Skin of body (tissue), 2 donors: ENCODE results near the gene ZBTB20. TPM values are rescaled to one million over a fixed set of nuclear protein-coding genes. Genes with fewer than 3 reads are reported as not detected.

Experiments
- DNase-seq: peaks from one replicate; lab custom pipeline; 2025; lab: John Stamatoyannopoulos, UW
- total RNA-seq: library from RNA; depleted of rRNA; stranded (reverse); fragments of >200 nt; gene quantifications from one replicate; pipeline ENCODE4 v1.2.3, GENCODE V29; 2014

The ZBTB20 gene
- total RNA-seq, 1 donor from 2014 or later = 45.8 TPM

DNA sequence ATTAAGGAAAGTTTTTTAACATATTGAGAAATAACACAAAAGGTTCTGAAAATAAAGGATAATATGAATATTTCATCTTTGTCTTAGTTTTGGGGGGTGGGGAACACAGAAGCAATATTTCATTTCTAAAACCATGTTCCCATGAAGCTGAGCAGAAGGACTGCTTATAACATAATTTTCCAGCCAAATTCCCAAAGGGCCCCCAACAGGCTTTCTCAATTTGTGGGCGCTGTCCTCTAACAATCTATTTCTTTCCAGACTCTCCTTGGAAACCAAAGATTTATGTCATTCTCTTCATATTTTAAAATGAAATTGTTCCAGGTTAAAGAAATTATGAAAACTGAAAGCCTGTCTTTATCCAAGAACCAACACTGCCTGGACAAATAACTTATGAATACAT is 273.5 kb downstream of the ZBTB20 start:
- DNase-seq = no peak

DNA sequence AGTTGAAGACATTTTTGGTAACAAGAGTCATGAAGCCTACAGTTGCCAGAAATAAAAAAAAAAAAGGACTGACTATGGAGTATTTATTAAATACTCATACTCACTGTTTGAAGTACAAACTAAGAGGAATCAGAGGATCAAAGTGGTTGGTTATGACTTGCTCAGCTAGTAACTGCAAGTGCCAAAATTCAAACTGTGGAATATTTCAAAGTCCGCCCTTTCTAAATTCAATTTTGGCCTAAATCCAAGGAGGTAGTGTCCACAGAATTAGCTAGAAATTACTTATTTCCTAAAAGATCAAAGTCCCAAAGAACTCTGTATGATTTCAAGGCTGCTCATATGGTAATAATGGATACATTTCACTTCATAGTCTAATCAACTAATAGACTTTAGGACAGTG is 274.5 kb downstream of the ZBTB20 start:
- DNase-seq = no peak

DNA sequence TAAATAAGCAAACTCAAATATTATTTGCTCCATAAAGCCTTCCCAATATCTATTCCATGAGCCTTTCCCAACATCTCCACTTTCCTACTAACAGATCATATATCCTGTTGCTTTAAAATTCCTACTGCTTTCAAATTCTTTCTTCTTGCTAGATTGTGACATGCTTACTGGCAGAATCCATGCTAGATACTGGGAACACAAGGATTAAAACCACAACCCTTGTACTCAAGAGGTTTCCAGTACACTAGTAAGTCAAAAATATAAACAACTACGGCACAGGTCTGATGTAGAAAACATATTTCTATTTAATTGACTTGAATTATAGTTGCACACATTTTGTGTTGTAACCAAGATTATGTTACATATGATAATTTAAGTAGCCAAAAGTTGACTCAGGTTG is 275.0 kb downstream of the ZBTB20 start:
- no peak for DNase-seq

DNA sequence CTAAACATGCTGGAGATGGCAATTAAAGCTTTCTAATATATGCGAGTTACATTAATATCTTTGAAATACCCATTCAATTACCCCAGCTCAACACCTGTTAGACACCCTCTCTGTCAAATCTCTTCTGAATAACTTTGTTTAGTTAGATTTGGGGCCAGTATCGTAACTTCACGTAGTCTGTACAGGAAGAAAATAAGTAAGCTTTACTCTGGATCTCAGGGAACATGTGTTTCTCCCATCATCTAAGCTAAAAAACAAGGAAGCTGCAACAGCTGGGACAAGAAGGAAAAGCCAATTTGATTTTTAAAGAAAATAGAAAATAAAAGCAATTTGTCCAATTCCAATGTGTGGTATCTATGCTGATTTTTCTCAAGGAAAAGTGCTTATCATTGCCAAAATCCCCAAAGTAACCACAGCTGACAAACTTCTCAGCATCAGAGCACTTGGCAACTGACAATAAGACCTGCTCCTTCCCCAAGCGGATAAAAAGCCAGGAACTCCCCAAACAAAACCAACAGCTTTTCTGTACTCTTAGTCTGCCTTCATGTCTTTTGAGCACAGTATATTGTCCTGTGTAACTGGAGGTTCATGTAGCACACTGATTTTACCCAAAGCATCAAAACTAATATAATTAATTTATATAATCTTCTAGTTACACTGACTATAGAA is 279.1 kb downstream of the ZBTB20 start:
- DNase-seq = no peak

DNA sequence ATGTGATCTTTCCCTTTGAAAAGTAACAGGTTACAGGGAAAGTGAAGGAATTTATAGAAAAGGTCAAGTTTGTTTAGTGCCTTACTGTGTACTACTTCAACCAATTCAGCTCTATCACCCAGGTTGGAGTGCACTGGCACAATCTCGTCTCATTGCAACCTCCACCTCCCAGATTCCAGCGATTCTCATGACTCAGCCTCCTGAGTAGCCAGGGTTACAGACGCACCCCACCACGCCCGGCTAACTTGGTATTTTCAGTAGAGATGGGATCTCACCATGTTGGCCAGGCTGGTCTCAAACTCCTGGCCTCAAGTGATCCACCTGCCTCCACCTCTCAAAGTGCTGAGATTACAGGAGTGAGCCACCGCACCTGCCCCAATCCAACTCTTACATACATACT is 279.7 kb downstream of the ZBTB20 start:
- DNase-seq = no peak

DNA sequence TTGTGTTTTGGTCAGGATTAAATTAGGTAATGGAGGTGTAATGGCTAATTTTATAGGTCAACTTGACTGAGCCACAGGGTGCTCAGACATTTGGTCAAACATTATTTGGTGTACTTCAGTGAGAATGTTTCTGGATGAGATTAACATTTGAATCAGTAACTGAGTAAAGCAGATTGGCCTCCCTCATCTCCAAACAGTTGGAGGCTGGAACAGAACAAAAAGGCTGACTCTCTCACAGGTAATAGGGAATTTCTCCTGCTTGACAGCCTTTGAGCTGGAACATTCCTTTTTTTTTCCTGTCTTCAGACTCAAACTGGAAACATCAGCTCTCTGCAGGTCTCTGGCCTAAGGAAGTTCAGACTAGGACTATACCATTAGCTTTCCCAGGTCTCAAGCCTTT is 280.7 kb downstream of the ZBTB20 start:
- DNase-seq = no peak

DNA sequence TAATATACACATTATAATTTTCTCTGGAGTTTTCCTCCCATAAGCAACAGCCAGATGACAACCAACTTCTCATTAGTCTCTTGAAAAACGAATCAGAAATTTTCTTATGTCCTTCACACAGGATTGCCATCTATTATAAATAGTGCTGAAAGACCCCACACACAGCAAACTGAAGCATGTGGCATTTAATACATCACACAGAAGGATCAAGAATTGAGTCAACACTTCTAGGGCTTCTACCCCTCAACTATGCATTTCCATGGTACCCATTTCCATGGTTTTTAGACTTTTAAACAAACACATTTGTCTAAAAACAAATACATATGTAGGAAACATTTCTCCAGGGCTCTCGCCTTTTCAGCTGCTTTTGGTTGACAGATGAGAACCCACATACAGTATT is 282.1 kb downstream of the ZBTB20 start:
- DNase-seq = peak; percentile 68

DNA sequence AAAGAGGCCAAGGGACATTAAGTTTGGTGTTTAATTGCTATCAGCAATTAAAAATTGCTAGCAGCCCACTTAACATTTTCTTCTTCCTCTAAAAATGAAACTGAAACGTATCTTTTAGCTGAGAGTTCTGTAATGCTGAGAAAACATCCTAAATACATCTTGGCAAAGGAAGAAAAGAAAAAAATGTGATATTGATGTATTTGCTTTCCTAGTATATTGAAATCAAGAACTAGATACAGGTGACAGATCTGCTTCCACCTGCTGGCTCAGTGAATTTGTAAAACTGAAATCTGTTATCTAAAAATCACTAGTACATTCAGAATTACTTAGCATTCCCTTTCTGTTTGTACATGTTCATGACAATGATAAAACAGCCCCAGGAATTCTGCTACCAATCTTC is 283.2 kb downstream of the ZBTB20 start:
- DNase-seq = no peak

DNA sequence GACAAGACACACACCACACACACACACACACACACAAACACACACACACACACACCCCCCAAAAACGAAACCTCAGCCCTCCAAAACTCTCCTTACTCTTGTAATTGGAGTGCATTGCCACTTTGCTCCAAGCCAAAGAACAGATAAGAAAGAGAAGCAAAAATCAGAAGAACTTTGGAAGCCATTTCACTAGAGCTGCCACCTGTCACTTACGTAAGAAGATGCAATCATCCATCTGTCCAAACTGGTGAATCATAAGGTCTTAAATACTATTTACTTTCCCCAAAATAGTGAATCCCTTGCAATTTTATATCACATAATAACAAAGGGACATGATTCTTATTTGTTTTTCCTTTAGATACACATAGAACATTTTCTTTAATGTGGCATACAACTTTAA is 285.4 kb downstream of the ZBTB20 start:
- DNase-seq = no peak

DNA sequence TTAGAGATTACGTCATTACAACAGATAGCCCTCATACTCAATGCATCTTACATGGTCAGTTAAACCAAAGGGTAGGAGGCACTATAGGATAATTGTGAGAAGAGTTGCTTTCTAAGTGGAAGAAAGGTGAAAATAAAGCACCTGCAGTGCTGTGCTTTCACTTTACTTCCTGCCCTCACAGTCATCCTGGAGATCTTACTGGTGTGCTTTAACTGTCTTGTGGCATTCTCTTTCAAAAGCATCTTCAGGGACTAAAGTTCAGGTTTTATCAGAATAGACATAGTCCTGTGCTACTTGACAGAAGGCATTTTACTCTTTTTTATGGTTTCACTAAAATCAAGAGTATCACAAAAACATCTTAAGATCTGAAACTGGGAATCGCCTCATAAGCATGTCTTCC is 286.6 kb downstream of the ZBTB20 start:
- no peak for DNase-seq

DNA sequence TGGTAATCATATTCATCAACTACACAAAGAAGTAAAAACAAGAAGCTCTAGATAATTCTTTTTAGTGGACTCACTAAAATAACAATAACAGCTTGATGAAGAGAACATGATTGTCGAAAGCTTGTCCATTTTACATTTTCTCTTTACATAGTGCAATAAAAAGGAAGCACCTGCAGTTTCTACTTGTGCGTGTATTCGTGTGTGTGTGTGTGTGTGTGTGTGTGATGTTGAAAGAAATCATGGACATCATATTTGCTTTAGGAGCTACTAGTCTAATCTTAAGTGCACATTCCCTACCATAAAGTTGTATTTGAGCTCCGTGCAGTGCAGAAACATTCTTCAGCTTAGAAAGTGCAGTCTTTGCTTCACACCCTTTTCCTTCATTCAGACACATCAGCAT is 288.8 kb downstream of the ZBTB20 start:
- DNase-seq = no peak

DNA sequence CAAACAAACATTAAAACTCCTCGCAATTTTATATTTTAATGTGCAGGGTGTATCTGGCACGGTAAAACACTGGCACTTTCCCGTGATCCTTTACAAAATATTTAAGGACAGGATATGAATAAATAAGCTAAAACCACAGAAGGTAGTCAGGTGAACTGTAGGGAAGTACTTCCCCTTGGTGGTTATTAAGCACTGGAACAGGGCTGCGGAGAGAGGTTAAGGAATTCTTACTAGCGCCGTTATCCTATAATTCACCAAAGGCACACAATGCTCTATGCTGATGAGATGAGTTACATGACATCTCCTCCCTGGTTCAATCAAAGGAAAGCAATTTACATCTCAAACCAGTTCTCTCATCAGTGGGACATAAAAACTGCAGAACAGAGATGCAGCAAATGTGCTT is 289.8 kb downstream of the ZBTB20 start:
- DNase-seq = no peak

DNA sequence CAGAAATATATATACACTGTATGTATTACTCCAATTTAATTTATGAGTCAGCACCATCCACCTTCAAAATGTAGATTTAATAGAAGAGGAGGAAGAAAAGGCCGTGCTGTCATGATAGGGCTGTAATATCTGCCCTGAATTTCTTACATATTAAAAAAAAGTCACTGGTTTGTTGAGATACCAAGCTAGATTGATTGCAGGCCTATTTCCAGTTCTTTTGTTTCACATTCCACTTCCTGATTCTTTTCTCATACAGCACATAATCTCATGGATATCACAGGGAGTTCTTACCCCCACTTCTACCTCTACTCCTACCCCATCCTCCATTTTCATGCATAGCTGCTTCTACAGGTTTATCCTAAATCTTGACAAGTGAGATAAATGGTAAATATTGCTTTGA is 290.3 kb downstream of the ZBTB20 start:
- no peak for DNase-seq

DNA sequence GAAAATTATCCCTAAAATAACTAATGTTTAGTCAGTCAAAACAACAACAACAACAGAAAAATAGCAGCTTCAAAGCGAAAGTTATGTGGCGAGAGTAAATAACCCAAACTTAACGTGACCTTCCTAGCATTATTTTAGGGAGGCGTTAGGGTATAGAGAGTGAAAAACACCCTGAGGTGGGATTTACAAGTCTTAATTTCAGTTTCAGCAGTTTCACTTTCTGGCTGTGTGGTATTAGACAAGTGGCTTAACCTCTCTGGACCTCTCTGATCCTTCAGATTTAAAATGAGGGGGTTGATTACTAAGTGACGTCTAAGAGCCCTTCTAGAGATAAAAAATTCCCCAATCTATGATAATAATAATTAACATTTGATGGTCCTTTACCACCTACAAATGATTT is 291.2 kb downstream of the ZBTB20 start:
- no peak for DNase-seq

DNA sequence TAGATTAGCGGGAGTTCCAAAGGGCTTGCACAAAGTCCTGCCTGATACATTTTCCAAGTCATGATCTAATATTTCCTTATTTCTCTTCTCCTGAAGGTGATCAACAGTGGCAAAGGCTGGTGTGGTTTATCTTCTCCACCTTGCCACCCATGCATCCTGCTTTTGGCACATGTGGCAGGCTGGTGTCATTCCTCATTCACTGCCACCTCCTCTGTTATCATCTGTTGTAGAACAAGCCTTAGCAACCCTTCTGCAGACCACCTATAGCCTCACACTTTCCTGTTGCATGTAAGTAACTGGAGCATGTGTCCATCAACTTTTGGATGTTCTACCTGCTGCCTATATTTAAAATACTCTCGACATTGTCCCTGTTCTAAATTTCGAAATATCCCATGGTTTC is 294.1 kb downstream of the ZBTB20 start:
- no peak for DNase-seq

DNA sequence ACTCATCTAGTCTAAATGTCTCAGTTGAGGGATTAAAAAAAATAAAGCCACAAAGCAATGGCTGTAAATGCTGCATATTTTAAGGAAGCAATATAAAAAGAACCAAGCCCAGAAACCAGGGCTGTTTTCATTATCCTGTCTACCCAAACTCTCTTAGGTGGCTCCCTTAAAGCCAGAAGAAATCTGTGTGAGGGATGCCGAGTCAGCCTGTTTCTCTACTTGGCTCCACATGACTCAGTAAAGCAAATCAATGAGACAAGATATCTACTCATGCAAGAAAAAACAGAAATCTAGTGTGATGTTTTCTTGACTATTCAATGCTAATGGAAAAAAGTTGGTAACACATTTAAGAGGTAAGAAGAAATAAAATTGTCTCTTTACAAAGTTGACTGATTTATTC is 296.2 kb downstream of the ZBTB20 start:
- DNase-seq = no peak

DNA sequence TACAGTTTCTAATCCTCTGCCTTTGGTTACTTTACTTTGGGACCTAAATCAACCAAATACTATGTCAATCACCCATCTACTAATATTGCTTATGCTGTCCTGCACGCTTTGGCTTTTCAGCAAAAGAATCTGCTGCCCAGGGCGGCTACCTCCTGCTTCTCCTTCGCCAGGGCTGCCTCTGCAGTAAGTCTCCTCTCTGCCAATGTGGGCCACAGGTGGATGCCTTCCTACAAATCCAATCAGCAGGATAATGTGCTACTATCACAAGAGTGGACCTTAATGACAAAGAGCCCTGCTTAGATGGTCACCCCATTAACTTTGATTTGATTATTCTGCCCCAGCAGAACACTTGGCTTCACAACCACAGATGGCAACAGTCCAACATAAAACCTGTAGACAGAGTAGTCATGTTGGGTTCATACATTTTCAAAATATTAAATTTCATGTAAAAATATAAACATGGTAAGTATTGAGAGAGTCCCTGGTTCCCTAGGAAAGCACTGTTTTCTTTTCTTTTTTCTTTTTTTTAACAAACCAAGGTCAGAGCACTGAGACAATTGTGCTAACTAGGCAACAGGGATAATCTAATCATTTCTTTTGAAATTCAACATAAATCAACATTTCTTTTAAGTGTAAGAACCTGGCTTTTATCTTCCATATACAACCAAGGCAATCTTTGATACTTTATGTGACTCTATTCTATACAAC is 298.3 kb downstream of the ZBTB20 start:
- no peak for DNase-seq

DNA sequence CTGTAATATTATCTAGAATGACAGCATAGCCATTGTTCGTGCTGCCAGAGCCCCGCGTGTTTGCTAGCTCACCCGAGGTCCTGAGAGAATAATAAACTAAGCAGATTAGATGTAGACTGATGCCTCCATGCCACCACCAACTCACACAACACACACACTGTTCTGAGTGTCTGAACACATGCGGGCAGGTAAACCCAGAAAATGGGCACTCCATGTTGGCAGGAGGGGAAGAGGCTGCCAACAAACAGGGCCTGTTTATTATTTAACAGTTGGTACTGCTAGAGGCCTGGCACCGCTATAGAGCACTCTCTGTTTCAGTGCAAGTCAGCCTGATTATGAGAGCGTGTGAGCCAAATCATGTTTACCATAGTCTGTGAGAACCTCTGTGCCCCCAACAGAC is 299.0 kb downstream of the ZBTB20 start:
- no peak for DNase-seq

DNA sequence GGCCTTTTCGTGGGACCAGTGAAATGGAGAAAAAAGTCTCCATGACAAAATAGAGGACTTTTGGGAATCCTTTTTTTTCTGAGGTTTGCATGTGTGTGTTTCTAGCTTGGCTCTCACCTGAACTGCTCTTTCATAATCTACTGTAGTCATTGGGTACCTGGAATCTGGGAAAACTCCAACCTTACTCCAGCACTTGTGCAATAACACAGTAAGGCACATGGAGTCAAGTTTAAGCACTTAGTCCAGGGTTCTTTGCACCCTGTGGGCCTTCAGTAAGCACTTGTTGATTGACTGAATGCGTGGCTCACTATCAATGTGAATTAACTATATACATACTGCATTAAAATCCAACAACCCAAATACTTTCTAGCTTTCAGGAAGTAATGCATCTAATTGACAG is 299.5 kb downstream of the ZBTB20 start:
- no peak for DNase-seq

DNA sequence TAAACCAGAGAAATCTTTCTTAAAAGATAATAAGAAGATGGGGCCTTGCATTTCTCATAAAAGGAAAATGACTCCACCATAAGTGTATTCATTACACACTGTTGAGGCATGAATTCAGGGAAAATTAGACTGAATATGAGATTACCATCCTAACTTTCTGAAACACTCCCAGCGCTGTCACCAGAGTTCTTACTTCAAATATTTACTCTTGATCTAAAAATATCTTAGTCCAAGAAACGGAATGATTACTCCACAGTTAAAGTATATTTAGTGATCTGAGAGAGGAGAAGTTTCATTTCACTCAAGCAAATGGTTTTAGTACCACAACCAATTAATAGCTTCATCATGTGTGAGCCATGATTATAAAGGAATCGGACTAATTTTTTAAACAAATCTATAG is 300.3 kb downstream of the ZBTB20 start:
- DNase-seq = no peak

DNA sequence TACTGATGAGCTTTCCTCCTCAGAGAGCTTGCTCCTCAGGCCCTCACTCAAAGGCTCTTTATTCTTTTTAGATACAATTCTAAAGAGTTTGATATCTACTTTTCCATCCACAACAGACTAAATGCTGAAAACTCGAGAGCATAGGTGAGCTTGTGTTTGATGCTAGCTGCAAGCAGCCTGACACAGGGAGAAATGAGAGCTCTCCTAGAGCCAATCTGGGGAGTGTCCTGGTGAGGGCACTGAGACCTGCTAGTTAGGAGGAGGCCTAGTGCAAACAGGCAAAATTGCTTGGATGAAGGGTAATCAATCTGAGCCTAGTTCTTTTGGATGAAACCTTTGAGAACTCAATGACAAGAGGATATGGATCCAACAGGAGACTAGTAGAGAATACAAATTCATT is 300.8 kb downstream of the ZBTB20 start:
- no peak for DNase-seq

DNA sequence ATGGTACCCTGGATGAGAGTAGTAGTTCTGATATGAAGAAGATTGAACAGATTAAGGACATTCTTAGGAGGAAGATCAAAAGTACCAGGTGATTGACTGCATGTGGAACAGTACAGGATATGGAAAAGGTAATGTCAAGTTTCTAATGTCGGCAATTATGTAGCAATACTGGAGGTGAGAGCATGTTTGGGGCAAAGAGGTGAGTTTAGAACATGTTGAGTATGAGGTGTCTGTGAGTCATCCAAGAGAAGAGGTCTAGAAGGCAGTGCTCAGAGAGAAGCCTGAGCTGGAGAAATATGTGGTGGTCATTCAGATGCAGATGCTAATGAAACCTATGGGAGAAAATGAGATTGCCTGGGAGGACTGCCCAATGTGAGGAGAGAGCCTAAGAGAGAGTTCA is 305.6 kb downstream of the ZBTB20 start:
- DNase-seq = no peak

DNA sequence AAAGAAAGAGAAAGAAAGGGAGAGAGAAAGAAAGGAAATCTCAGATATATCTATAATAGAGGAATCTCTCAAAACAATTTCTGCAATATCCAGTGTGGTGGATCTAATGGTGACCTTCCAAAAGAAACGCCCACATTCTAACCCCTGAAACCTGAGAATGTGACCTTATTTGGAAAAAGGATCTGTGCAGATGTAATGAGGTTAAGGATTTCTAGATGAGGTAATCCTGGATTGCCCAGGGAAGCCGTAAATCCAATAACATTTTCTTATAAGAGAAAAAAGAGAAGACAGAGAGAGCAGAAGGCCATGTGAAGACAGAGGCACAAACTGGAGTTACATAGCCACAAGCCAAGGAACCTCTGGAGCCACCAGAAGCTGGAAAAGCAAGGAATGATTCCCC is 307.6 kb downstream of the ZBTB20 start:
- DNase-seq = no peak

DNA sequence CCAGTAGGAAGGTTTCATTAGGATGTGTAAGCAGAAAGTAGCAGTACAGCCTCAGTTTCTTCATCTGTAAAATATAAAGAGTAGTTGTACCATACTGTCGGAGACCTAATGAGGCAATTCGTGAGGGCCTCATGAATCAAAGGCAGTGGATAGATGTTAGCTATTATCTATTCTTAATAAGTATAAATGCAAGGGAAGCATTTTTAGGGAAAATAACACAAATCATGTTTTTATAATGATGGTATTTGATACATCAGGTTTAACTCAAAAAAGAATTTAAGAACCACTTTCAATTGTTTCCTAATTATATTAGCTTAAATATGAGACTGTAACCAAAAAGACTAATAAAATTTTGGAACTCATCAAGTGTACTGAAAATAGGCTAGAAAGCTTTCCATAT is 309.1 kb downstream of the ZBTB20 start:
- DNase-seq = no peak
